ENCODE results near the gene KCNIP4. TPM values are rescaled to one million over a fixed set of nuclear protein-coding genes. Genes with fewer than 3 reads are reported as not detected.

KCNIP4 gene
- total and polyA plus RNA-seq, 8 donors = 0.05 TPM; not detected in 7

GRCh38 chr4:21596521-21596920 is 352.1 kb downstream of the KCNIP4 start:
- H3K27ac ChIP-seq = no peak overlapping the region
- H3K4me3 ChIP-seq = no peak overlapping the region
- FAIRE-seq (no peak), DNase-seq (no peak), ATAC-seq (no peak)
- no peaks in the 10 kb centered on the region for H3K9me3 ChIP-seq
- H3K36me3 ChIP-seq = no peaks in the 10 kb centered on the region
- intact Hi-C loops (cut with DNase I) = no loop called here
- no peaks in the 10 kb centered on the region for H3K27me3 ChIP-seq
- no peak for TF ChIP-seq CTCF (IDR thresholded peaks at IDR 0.05)
- H3K4me1 ChIP-seq = no peaks in the 10 kb centered on the region
- 43 to 46% methylated on average over 5 of the region's 5 CpGs for WGBS, 2 donors

- no peak for ATAC-seq
- intact Hi-C loops (cut with DNase I) = no loop called here
- Histone ChIP-seq H3K27ac (no peak overlapping the region), H3K9me3 (no peaks in the 10 kb centered on the region), H3K4me1 (no peaks in the 10 kb centered on the region), H3K36me3 (no peaks in the 10 kb centered on the region), H3K4me3 (no peak overlapping the region), H3K27me3 (no peaks in the 10 kb centered on the region)
- DNase-seq = no peak
- FAIRE-seq = no peak
- TF ChIP-seq CTCF (IDR thresholded peaks at IDR 0.05) = no peak
Observed at GRCh38 chr4:21593671-21594001, 354.9 kb downstream of the KCNIP4 start.

- no peak overlapping the region for H3K27ac ChIP-seq
- no peaks in the 10 kb centered on the region for H3K27me3 ChIP-seq
- FAIRE-seq = no peak
- H3K9me3 ChIP-seq = no peaks in the 10 kb centered on the region
- intact Hi-C loops (cut with DNase I) = no loop called here
- no peak for ATAC-seq
- H3K4me3 ChIP-seq = no peak overlapping the region
- no peak for TF ChIP-seq CTCF (IDR thresholded peaks at IDR 0.05)
- no peaks in the 10 kb centered on the region for H3K36me3 ChIP-seq
- WGBS, 2 donors = 28 to 33% methylated on average over 8 of the region's 8 CpGs
- DNase-seq = no peak
- no peaks in the 10 kb centered on the region for H3K4me1 ChIP-seq
Observed at GRCh38 chr4:21592970-21593670, 355.5 kb downstream of the KCNIP4 start.

GRCh38 chr4:21577056-21577455 is 371.5 kb downstream of the KCNIP4 start:
- FAIRE-seq (no peak), ATAC-seq (no peak), DNase-seq (no peak)
- no peak overlapping the region for H3K27ac ChIP-seq
- H3K36me3 ChIP-seq = no peaks in the 10 kb centered on the region
- no peaks in the 10 kb centered on the region for H3K9me3 ChIP-seq
- intact Hi-C loops (cut with DNase I) = no loop called here
- WGBS, 2 donors = 79 to 90% methylated on average over 2 of the region's 2 CpGs
- H3K4me1 ChIP-seq = no peaks in the 10 kb centered on the region
- no peak for TF ChIP-seq CTCF (IDR thresholded peaks at IDR 0.05)
- H3K4me3 ChIP-seq = no peak overlapping the region
- H3K27me3 ChIP-seq = no peaks in the 10 kb centered on the region

- H3K27ac ChIP-seq = no peak overlapping the region
- no peaks in the 10 kb centered on the region for H3K27me3 ChIP-seq
- no peaks in the 10 kb centered on the region for H3K36me3 ChIP-seq
- no peak for TF ChIP-seq CTCF (IDR thresholded peaks at IDR 0.05)
- H3K4me3 ChIP-seq = no peak overlapping the region
- no peak for DNase-seq
- no peaks in the 10 kb centered on the region for H3K9me3 ChIP-seq
- intact Hi-C loops (cut with DNase I) = no loop called here
- H3K4me1 ChIP-seq = no peaks in the 10 kb centered on the region
- FAIRE-seq = no peak
- 47 to 65% methylated on average over 3 of the region's 3 CpGs for WGBS, 2 donors
- no peak for ATAC-seq
Observed at GRCh38 chr4:21571100-21571499, 377.5 kb downstream of the KCNIP4 start.

All from pancreas (tissue), 10 donors.